HG03108 (cell line): ENCODE results near the gene PHKA2.
"Not testable (repeated sequence)": the region's sequence is repeated elsewhere in the genome, so short reads cannot be mapped to it uniquely, and the experiment has no call there.

Experiments
- ATAC-seq: cut with Tn5 transposase; IDR thresholded peaks from one replicate; pipeline ENCODE4 v1.9.1; 2021; ENCODE audit warnings: moderate library complexity; ENCODE audit not compliant: unreplicated experiment

PHKA2 gene

GRCh38 chrX:18871161-18871890 is 112.6 kb downstream of the PHKA2 start:
- ATAC-seq = no peak

DNA sequence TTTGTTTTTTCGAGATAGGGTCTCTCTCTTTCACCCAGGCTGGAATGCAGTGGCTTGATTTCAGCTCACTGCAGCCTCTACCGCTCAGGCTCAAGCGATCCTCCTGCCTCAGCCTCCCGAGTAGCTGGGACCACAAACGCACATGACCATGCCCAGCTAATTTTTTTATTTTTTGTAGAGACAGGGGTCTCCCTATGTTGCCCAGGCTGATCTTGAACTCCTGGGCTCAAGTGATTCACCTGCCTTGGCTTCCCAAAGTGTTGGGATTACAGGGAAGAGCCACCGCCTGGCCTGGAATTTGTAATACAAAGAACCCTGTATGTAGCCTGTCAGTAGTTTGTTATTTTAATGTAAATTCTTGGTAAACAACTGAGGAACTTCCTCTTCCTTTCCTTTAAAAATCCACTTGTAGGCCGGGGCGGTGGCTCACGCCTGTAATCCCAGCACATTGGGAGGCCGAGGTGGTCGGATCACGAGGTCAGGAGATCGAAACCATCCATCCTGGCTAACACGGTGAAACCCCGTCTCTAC is 119.5 kb downstream of the PHKA2 start:
- ATAC-seq = no peak

DNA sequence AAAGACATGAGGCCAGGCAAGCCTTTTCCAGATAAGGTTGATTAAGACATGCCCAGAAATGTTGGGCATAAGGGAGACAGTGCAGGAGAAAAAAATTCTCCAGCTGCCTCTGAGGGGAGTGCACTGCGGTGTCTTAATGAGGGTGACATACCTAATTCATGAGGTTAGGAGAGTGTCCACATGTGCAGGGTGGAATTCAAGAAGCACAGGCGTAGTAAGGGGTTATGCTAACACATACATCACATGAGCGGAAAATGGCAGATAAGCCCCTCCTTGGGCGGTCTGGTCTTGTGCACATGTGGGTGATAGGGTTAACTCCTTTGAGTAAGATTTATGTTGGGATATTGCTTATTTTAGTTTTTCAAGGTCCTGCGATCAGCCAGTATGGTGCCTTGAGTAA is 122.4 kb downstream of the PHKA2 start:
- no peak for ATAC-seq

GRCh38 chrX:18856645-18856997 is 127.3 kb downstream of the PHKA2 start:
- no peak for ATAC-seq

DNA sequence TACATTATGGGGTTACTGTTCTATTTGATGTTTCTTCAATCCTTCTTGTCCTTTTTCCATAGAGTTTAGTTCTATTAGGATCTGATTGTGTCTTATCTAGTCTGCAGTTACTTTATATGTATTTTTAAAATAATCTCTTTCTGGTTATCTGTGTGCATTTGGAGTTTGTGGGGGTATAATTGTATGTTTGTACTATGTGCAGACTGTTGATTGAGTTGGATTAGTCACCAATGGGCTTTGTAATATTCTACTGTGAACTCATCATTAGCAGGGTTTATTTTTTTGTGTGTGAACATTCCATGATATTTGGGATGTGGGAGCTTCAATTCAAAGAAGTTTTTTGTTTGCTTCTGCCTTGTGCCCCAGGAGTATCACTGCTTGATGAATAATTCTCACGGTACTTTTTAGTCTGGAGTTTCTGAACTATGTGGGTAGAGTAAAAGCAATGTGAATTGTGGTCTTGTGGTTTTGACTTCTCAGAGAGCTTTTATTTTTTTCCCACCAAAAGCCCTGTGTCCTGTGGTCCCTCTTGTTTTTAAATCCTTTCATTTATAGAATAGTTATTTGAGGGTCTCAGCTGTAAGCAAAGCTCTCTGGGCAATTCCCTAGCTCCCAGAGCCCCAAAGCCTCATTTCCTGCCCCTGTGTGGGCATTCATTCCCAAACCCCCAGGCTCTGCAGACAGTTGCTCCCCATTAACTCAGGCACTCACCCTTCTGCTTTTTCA is 127.8 kb downstream of the PHKA2 start:
- ATAC-seq = peak; percentile 93

DNA sequence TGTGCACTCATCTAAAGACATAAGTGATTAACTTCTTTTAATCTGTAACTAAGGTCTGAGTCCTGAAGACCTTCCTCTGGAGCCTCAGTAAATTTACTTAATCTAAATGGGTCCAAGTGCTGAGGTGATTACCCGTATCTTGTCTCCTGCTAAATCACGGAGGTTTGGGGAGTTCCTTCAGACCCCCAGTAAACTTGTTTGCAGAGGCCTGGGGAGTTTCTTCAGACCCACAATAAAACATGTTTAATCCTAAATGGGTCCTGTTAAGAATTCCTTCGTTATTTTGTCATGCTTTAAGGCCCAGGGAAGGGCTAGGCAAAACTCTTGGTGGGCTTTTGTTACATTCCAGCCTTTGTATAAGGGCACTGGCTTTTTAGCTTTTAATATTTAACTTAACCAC is 136.0 kb downstream of the PHKA2 start:
- not testable (repeated sequence) for ATAC-seq
